Hepatocyte (in vitro differentiated cells): ENCODE measurements around the gene BCL2A1.

Experiments
- CTCF ChIP-seq: fragments of 200-600 bp; sonication (generic); IDR thresholded peaks from 2 replicates; pipeline ENCODE4 v1.5.1; 2016; ENCODE audit warnings: antibody characterized with exemption, mild to moderate bottlenecking; ENCODE audit not compliant: poor library complexity
- EZH2phosphoT487 ChIP-seq: fragments of 200-600 bp; sonication (generic); IDR thresholded peaks from one replicate; pipeline ENCODE4 v1.6.1; 2018; ENCODE audit warnings: antibody characterized with exemption, mild to moderate bottlenecking, low read depth, moderate library complexity; ENCODE audit not compliant: unreplicated experiment, severe bottlenecking

- no peak for TF ChIP-seq CTCF
- TF ChIP-seq EZH2phosphoT487: no peak
These were observed 38.5 kb downstream of the BCL2A1 start for GRCh38 chr15:79932447-79932846.
